Heart right ventricle (tissue), 16 donors: Measurements from ENCODE around the gene MTCL3.

Source experiments
- ATAC-seq, 8 donors: fragments of 200-7000 bp; cut with Tn5 transposase; one replicate each; pipeline ENCODE4 v1.9.1; 2020; ENCODE audit warnings: mild to moderate bottlenecking in 8 of 8, moderate library complexity in 8 of 8, moderate number of reproducible peaks in 1 of 8
- DNase-seq, 2 donors: peaks; one replicate each; pipeline ENCODE4 v3.0.0-alpha.2; 2020
- H3K27ac ChIP-seq, 10 donors: fragments of 200-600 bp; sonication (generic) in 2 of 10; one replicate each; pipeline versions ENCODE4 v1.5.0 to v1.8.0; 2020 to 2022; ENCODE audit warnings: mild to moderate bottlenecking in 3 of 10
- H3K27me3 ChIP-seq, 7 donors: fragments of 200-600 bp; one replicate each; pipeline ENCODE4 v1.8.0; 2021 to 2022; ENCODE audit warnings: mild to moderate bottlenecking in 2 of 7
- H3K36me3 ChIP-seq, 9 donors: fragments of 200-600 bp; sonication (generic) in 1 of 9; one replicate each; pipeline versions ENCODE4 v1.5.0 to v1.8.0; 2020 to 2022; ENCODE audit warnings: mild to moderate bottlenecking in 2 of 9
- H3K4me1 ChIP-seq, 9 donors: fragments of 200-600 bp; sonication (generic) in 1 of 9; one replicate each; pipeline versions ENCODE4 v1.5.0 to v1.8.0; 2020 to 2022; ENCODE audit warnings: mild to moderate bottlenecking in 4 of 9
- H3K4me3 ChIP-seq, 10 donors: fragments of 200-600 bp; sonication (generic) in 2 of 10; one replicate each; pipeline versions ENCODE4 v1.5.0 to v1.8.0; 2020 to 2022; ENCODE audit warnings: mild to moderate bottlenecking in 7 of 10, moderate library complexity in 2 of 10
- H3K9me3 ChIP-seq, 11 donors: fragments of 200-600 bp in 10 of 11; sonication (generic) in 2 of 11; one replicate each; pipeline versions ENCODE4 v1.5.0 to v1.8.0; 2013 to 2022; ENCODE audit warnings: mild to moderate bottlenecking in 2 of 11, control low read depth in 1 of 11, moderate library complexity in 1 of 11
- WGBS, 2 donors: extraction: QIAGEN DNeasy Blood & Tissue Kit; methylation state at CpG; one replicate each; pipeline ENCODE4 v1.1.7; 2013; ENCODE audit warnings: inconsistent platforms in 1 of 2; 5-methylcytosine and 5-hydroxymethylcytosine counted together
- intact Hi-C, 10 donors: fragments of 100-400 bp; cut with DNase I; formaldehyde crosslinking; loops; one replicate each; pipeline versions ENCODE4 v1.11.1 to v1.14.2; 2022
- TF ChIP-seq, protein P1 (sequence below), 9 donors: fragments of 200-600 bp; sonication (generic) in 2 of 9; IDR thresholded peaks; one replicate each; pipeline versions ENCODE4 v1.5.0 to v1.8.0; 2021 to 2022; ENCODE audit warnings: antibody characterized with exemption in 9 of 9, mild to moderate bottlenecking in 5 of 9, moderate library complexity in 1 of 9
- donor health status: Arrhythmogenic right ventricular cardiomyopathy.
- donor health status: ischemic (EF 13 %, LVEDD 7.1; RV severe dilation, severe dysfunction).
- donor health status: healthy with polysubstance abuse.
- donor health status: DM: no; HTN: yes; CAD: no.
- donor health status: DM: no; HTN: no; CAD: no.
- donor health status: ischemic (EF 25% LVEDD 6.9; RV normal size, moderate dysfunction).
- donor health status: ischemic (EF 25% LVEDD 5.7; RV mildly dilated, moderate dysfunction).
- donor health status: healthy.
- donor health status: DM: yes; HTN: yes; CAD: no.
- donor health status: Ischemic cardiomyopathy.
- donor health status: ischemic (EF 35%, LVEDD 5.7; RV mildly dilated, moderate dysfunction).
- donor health status: nonischemic (EF 11% LVEDD 7.7; RV severe dilation, severe dysfunction).
- donor health status: DM: yes; HTN: yes; CAD: no.
- donor health status: PGD.
- donor health status: ischemic (EF 29% LVEDD 5.4; RV normal size, mild dysfunction).
- donor health status: nonischemic (EF 23%, LVEDD 6.1; RV moderate dilation, normal function).

Gene MTCL3

DNA sequence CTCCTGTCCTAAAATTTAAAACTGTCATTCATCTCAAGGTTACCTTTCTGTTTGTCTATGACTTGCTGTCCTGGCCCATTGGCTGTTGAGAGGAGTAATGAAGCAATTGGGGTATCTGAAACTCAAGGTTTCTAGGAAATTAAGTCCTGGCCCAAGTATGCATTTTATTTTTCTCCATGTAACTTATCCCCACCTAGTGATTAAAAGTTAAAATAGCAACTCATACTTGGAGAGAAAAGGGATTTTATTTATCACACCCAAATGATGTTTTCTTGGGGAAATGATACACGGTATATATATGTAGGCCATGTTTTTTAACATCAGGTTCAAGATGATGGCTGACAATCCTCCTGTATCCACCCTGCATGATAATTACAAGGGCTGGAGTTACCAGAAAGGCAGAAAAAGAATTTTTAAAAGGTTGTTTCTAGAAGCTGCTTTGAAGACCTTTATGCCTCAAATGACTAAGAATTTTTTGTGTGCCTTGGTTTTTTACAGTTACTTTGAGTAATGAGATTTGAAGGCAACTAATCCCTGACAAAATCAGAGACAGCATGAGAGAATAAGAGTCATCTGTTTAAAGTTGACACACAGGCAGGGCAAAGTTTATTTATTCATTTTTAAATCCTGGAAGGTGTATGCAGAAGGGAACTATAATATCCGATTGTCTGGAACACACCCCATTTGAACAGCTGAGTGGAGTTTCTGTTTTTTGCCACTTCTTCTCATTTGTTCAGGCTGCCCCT, 28.9 kb upstream of the MTCL3 start:
- DNase-seq (no peak), ATAC-seq (no peak)
- Histone ChIP-seq H3K27ac (no peak overlapping the region), H3K4me3 (no peak overlapping the region), H3K27me3 (peaks cover 0 to 23% (median 11%) of the 10 kb centered on the region in 7 donors), H3K36me3 (no peaks in the 10 kb centered on the region), H3K9me3 (no peaks in the 10 kb centered on the region), H3K4me1 (no peaks in the 10 kb centered on the region)
- WGBS, 2 donors = 64 to 73% methylated on average over 2 of the region's 2 CpGs
- TF ChIP-seq, protein P1, sequence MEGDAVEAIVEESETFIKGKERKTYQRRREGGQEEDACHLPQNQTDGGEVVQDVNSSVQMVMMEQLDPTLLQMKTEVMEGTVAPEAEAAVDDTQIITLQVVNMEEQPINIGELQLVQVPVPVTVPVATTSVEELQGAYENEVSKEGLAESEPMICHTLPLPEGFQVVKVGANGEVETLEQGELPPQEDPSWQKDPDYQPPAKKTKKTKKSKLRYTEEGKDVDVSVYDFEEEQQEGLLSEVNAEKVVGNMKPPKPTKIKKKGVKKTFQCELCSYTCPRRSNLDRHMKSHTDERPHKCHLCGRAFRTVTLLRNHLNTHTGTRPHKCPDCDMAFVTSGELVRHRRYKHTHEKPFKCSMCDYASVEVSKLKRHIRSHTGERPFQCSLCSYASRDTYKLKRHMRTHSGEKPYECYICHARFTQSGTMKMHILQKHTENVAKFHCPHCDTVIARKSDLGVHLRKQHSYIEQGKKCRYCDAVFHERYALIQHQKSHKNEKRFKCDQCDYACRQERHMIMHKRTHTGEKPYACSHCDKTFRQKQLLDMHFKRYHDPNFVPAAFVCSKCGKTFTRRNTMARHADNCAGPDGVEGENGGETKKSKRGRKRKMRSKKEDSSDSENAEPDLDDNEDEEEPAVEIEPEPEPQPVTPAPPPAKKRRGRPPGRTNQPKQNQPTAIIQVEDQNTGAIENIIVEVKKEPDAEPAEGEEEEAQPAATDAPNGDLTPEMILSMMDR (IDR thresholded peaks at IDR 0.05) = peak in 1 of 9 donors; percentile 15
- intact Hi-C loops = loop anchor here in 3 of 10 donors (10.0 kb wide), 1 partner anchor 243 kb away; no protein-coding TSS in a partner anchor

GRCh38 chr6:127547215-127547614, 28.1 kb upstream of the MTCL3 start:
- DNase-seq (no peak), ATAC-seq (no peak)
- H3K9me3 ChIP-seq = no peaks in the 10 kb centered on the region
- H3K27ac ChIP-seq = no peak overlapping the region
- WGBS, 2 donors = 13 to 26% methylated on average over 1 of the region's 1 CpG
- H3K4me1 ChIP-seq = no peaks in the 10 kb centered on the region
- H3K27me3 ChIP-seq = peaks cover 0 to 16% (median 11%) of the 10 kb centered on the region in 7 donors
- H3K36me3 ChIP-seq = no peaks in the 10 kb centered on the region
- TF ChIP-seq, protein P1 (IDR thresholded peaks at IDR 0.05) = peak in 4 of 9 donors; percentile 10 to 25 (median 16)
- intact Hi-C loops = loop anchor here in 3 of 10 donors (10.0 kb wide), 1 partner anchor 242 kb away; no protein-coding TSS in a partner anchor
- H3K4me3 ChIP-seq = no peak overlapping the region

- DNase-seq (no peak), ATAC-seq (no peak)
- Histone ChIP-seq H3K4me3 (no peak overlapping the region), H3K4me1 (peaks cover 0 to 3% (median 0%) of the 10 kb centered on the region in 9 donors), H3K27me3 (peaks cover 0 to 9% (median 6%) of the 10 kb centered on the region in 7 donors), H3K9me3 (no peaks in the 10 kb centered on the region), H3K27ac (no peak overlapping the region), H3K36me3 (no peaks in the 10 kb centered on the region)
- TF ChIP-seq, protein P1 (IDR thresholded peaks at IDR 0.05) = peak in 7 of 9 donors; percentile 18 to 63 (median 49)
- 49 to 58% methylated on average over 2 of the region's 2 CpGs for WGBS, 2 donors
- intact Hi-C loops = loop anchor here in 7 of 10 donors (2.0 to 10.0 kb wide), 5 partner anchors 72 to 237 kb away; no protein-coding TSS in a partner anchor
These were observed 20.1 kb upstream of the MTCL3 start for GRCh38 chr6:127539272-127539671.

- TF ChIP-seq, protein P1 (IDR thresholded peaks at IDR 0.05) = no peak
- intact Hi-C loops = loop anchor here in 7 of 10 donors (2.0 to 10.0 kb wide), 5 partner anchors 72 to 237 kb away; no protein-coding TSS in a partner anchor
- ATAC-seq (no peak), DNase-seq (no peak)
- no peaks in the 10 kb centered on the region for H3K9me3 ChIP-seq
- WGBS, 2 donors = 54 to 68% methylated on average over 2 of the region's 2 CpGs
- H3K4me3 ChIP-seq = no peak overlapping the region
- H3K36me3 ChIP-seq = no peaks in the 10 kb centered on the region
- H3K27me3 ChIP-seq = peaks cover 0 to 11% (median 6%) of the 10 kb centered on the region in 7 donors
- H3K27ac ChIP-seq = no peak overlapping the region
- H3K4me1 ChIP-seq = peaks cover 0 to 3% (median 0%) of the 10 kb centered on the region in 9 donors
These were observed 19.7 kb upstream of the MTCL3 start for GRCh38 chr6:127538750-127539264.
